T-helper 2 cell treated with Interferon-gamma antibody and Interleukin-4, amounts not matched to agents 100 ng/mL and 5 ng/mL, for 36 hours (primary cell): ENCODE results near the gene CRACDL. TPM values are rescaled to one million over a fixed set of nuclear protein-coding genes. Genes with fewer than 3 reads are reported as not detected.
"Not testable (repeated sequence)": the region's sequence is repeated elsewhere in the genome, so short reads cannot be mapped to it uniquely, and the experiment has no call there.

Experiments used
- intact Hi-C: fragments of 100-400 bp; cut with micrococcal nuclease; formaldehyde crosslinking; loops from one replicate; pipeline ENCODE4 v1.15.1; 2023
- total RNA-seq: library from RNA; stranded (reverse); gene quantifications from 2 replicates; pipeline ENCODE4 v1.2.3, GENCODE V29; 2022

The CRACDL gene
- total RNA-seq, 1 donor from 2014 or later = 0.48 TPM

DNA sequence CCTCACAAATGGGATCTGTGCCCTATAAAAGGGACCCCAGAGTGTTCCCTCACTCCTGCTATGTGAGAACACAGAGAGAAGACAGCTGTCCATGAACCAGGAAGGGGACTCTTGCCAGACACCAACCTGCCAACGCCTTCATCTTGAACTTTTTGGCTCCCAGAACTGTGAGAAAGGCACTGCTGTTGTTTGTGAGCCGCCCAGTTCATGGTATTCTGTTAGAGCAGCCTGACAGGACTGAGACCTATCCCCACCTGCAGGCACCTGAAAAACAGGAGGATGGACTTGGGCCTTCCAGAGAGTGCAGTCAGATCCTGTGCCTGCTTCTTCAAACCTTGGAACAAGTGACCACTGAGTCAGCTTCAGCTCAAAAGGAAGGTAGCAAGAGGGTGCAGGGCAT, 51.4 kb downstream of the CRACDL start:
- intact Hi-C loops = no loop called here

DNA sequence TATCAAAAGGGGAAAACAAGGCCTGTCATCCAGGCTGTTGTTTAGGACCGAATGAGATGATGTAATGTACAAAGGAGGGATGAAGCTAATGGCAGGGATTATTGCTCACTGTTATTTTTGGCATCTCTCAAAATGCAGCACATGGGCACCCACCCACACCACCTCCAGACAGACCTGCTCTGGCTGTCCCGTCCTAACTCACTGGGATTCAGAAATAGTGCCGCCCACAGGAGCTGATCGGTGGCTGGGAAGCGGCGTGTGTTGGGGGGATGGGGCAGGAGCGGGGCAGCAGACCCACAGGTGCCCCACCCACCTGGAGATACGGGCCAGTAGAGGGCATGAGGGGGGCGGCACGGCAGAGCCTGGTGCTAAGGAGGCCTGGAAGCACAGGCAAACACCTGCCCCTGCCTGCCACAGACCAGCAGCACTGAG, 52.2 kb downstream of the CRACDL start:
- intact Hi-C loops = no loop called here

DNA sequence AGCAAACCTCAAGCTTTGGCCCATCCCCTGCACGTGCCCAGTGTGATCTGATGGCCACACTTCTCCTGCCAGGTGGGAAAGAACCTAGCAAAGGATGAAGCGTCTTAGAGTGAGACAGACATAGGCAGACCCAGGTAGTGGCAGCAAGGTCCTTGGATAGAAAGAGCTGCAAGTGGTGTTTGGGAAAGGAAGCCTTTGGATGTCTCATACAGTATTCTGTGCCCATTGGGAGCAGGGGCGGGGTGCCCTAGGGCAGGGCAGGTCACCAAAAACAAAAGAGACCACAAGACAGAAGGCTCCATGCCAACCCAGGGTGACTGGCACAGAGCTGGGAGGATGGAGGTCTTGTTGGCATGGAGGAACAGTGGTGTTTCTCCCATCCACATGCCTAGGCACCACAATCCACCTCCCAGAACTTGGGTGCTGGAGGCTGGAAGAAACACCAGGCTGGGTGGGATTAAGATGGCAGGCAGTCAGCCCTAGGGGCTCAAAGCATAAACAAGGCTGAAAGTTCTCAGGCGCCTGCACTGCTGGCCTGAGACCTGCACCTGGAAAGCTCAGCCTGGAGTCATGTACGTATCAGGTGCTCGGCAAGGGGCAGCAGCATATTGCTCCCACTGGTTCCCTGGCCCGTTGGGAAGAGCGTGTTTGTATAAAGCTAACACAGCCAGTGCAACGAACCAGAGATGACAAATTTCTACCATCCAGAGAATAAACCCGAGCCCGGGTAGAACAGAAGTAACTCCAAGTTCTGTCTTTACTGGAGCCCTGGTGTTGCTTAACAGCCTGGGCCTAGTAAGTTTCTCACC, 52.9 kb downstream of the CRACDL start:
- intact Hi-C loops = no loop called here

DNA sequence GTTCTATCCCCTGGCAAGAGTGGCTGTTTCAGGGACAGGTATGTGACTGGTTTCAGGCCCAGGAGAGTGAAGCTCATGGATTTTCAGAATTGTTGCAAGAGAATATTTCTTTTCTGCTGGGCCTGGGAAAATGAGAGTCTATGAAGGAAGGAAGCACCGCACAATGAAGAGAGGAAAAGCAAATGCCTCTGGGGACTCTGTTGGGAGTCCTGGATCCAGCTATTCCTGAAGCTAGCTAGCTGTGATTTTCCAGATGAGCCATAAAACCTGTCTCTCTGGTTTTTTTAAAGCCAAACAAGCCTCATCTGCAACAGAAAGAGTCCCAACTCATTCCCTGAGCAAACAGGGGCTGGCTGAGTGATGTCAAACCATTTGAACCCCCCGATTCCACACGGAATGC, 53.7 kb downstream of the CRACDL start:
- intact Hi-C loops = no loop called here

DNA sequence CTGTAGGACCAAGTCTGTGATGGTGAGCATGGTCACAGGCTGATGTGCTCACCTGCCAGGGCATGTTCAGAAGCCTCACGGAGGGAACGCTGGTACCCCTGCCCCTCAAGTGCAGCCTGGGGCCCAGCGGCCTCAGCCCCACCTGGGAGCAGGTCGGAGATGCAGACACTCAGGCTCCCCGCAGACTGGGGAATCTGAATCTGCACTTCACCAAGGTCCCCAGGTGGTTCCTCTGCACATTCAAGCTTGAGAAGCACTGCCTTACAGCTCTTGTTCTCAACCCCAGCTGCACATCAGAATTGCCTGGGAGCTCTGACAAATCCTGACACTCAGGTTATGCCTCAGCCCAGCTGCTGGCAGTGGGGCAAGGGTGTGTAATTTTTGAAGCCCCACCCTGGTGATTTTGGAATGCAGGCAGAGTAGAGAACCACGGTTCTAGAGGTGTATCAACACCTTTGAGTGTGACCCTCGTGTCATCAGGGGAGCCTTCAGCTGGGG, 54.8 kb downstream of the CRACDL start:
- intact Hi-C loops = no loop called here

DNA sequence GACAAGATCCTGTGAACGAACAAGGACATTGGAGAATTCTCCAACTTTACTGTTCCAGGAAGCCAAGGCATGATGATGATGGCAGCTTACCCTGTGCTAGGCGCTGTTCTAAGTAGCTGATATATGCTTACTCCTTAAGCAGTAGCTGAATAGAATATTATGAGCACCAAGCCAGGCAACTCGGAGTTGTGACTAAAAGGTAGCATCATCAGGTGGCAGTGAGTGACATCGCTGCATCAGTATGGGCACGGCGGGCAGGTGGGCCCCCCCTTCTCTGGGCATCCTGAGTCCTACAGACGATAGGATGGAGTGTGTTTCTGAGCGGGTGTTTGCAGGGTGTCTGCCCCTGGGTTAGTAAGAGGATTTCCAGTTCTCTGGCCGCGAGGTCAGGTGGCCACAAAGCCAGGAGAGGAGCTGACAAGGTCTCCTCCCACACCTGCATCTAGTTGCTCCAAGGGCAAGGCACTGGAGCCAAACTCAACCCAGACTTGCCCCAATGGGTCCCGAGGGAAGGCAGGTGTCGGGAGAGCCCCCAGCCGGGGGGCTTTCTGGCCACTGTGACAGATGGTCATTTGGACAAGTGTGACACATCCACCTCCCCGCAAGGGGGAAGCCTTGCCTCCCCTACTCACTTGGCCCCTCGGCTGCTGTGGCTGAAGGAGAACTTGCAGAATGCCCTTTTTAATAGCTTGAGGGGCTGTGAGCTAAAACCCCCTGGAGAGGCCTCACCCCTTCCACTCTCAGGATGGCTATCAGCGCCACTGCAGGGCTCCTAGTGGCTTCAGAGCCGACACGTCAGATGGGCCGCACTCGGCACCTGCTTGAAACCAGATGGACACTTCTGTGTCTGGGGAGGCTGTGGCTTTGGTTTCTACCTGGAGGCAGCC, 55.5 kb downstream of the CRACDL start:
- intact Hi-C loops = no loop called here

DNA sequence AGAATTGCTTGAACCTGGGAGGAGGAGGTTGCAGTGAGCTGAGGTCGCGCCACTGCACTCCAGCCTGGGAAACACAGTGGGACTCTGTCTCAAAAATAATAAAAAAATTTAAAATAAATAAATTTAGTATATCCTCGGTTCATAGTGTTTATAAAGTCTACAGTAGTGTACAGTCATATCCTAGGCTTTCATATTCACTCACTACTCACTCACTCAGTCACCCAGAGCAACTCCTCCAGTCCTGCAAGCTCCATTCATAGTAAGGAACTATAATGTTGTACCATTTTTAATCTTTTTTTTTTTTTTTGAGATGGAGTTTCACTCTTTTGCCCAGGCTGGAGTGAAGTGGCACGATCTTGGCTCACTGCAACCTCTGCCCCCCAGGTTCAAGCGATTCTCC, 58.4 kb downstream of the CRACDL start:
- intact Hi-C loops = not testable (repeated sequence)

DNA sequence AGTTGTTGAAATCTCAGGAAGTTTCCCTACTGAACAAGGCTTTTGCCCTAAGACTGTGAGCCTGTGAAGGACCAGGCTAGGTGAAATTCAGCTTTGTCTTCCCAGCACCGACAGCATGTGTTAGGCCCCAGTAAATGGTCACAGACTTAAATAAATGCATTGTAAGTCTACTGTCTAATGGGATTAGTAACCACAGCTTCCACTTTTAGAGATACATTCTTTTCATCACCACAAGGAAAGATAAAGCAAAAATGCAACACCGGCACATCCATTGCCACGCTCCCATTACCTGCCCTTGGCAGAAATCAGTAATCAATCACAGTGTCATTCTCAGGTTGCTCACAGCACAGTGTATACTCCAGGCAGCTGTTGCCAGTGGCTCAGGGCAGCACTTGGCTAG, 59.3 kb downstream of the CRACDL start:
- intact Hi-C loops = no loop called here

DNA sequence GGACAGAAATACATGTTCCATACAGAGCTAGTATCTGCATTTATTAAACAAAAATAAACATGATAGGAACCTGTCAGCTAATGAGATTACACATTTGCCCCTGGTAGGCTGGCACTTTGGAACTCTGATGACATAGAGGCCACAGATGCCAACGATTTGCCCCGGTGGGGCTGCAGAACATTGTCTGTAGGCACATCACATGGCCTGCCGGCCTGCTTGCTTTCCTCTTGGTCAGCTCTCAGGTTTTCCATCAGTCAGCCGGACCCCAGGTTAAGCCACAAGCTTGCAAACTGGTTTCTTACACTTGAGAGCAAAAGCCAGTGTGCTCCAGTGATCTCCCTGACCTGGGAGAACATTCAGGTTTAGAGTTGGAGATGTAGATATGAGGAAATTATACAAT, 60.3 kb downstream of the CRACDL start:
- intact Hi-C loops = no loop called here

DNA sequence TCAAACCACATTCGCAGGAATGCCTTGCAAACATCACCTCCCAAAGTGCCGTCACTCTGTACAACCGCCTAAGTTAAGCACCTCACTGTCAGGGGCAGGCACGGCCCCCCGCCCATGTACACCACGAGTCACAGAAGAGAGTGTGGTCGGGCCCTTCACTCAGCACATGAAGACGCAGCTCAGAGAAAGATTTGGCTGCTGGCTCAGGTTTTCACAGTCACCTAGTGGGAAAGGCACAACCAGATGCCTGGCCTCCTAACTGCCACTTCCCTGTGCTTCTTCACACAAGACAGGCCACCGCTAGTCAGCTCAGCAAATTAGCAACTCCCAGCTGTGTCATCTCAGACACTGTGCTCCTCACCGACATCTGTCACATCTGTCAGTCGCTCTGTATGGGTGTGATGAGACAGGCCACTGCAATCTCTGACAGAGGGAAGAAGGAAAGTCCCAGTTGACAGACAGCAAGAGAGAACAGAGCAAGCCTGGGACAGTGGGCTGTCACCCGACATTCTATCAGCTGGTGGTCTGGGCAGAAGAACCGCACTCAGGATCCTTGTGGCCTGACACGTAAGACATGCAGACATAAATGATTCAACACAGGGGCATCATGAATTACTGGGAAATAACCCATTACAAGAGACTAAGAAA, 60.8 kb downstream of the CRACDL start:
- intact Hi-C loops = no loop called here

DNA sequence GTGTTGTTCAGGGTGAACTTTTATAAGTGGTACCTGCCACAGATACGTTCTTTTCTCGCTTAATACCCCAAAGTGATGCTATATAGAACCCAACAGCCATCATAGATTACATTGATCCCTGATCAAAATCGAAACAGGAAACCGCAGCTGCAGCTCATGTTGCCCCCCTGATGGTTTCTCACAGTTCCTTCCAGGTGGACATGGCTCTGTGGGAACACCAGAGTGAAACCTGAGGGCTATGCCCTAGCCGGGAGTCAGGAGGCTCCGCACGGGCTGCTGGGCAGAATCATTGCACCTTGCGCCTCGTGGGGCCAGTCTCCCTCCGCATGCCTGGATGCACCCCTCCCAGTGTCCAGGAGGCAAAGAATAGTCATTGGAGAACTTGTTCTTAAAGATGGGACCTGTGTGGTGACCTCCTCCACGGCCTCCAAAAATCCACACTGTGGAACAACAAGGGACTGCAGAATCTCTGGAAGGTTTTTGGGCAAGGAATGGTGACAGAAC, 61.8 kb downstream of the CRACDL start:
- intact Hi-C loops = no loop called here

DNA sequence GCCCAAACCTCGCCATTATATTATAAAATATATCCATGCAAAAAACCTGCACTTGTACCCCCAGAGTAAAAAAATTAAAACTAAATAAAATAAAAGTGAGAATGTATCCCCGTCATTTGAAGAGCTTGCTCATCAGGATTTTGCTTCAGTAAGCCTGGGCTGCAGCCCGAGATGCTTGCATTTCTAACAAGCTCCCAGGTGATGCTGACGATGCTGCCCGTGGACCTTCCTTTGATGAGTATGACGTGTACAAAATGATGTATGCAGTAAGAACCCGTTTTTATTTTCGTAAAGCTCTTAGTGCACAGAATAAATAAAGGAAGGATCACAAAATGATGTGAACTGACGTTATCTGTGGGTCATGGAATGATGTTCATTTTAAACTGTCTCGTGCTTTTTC, 63.5 kb downstream of the CRACDL start:
- intact Hi-C loops = no loop called here

DNA sequence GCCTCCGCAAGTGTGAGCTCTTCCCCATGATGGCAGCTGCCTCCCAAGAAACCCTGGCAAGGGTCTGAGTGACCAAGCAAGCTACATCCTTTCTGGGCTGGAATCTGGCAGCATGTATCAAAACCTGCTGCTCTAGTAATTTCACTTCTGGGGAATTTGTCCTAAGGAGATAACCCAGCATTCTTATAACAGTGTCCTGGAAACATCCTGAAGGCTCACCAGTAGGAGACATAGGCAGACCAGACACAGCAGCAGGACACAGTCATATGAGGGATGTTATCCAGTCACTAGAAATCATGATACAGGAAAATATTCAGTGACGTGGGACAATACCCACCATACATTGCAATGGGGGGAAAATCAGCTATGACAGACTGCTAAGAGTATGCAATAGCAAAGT, 64.5 kb downstream of the CRACDL start:
- intact Hi-C loops = no loop called here

DNA sequence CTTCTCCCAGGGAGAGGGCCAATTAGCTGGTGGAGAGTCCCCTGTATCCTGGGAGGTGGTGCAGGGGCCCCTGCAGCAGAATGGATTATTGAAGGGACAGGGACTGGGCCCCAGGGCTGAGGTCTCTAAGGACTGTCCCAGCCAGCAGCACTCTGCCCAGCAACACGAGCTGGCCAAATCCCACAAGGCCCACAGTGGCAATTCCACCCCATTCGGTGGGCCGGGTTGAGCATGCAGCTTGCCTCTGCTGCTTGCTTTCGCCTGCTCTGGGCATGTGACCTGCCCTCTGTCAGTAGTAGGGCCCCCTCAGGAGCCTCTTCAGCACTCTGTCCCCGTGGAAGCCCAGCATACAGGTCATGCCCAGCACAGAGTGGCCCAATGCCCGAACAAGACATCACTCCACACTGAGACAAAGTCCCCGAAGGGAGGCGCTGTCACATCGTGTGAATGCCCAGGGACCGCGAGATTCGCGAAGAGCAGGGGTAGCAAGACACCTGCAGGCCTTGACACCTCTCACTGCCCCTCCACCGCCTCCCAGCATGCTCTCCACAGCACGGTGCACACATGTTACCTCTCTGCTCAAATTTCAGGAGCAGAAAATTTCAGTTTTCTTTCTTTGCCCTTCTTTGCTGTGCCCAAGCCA, 65.4 kb downstream of the CRACDL start:
- intact Hi-C loops = no loop called here

DNA sequence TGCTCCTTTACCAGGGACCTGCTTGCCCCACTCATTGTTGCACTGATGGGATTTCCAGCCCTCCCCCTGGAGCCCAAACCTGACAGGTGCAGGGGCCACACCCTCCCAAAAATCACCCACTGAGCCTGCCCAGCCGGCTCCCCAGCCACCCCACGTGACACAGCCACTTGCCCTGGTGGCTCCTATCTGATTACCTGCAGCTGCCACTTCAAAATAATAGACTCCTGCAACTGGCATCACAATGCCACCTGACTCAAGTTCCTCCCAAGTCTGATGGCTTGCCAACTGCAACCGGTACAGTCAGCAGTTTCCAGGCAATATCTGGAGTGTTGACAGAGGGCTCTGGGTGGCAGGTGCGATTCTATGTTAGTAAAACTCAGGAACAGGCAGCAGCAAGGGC, 66.2 kb downstream of the CRACDL start:
- intact Hi-C loops = no loop called here

DNA sequence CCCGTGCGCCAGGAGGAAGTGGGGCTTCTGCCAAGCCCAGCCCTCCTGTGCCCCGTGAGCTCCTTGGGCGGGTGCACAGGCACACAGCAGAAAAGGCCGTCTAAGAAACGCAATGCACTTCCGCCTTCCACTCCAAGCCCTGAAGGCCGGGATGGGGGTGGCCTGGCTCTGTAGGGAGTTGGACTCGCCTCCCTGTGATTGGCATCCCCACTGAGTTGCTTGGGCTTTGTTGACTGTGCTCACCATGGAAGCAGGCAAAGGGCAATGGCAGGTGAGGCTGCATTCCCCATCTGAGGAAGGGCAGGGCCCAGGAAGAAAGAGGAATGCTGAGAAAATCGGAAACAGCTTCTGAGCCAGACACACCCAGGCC, 66.8 kb downstream of the CRACDL start:
- intact Hi-C loops = no loop called here

DNA sequence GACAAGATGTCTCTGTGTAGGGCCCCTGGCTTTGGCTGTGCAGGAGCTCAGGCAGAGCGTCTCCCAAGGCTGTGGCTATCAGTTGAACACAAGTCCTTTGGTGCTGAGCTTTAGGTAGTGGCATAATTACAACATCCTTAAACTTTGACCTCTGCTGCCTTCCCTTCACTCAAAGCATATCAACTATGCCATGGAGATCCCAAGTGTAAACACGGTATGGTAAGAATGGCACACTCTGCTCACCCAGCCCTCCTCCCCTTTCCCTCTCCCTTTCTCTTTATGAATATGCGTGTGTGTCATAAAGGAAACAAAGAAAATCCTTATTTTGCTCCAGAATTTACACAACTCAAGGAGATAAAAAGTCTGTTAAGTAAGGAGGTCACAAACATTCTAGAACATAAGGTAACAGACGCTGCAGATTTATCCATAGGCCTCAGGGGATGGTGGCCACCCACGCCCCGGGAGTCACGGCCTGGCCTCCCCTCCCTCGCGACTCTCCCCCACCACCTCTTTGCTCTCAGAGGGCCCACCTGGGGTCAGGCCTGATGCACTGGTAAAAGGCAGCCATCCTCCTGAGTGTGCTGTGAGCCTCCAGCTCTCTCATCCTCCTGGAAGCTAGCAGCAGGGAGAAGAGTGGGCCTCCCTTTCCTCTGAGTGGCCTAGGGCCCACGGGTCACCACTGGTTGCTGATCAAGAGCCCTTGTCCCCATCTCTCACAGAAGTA, 67.3 kb downstream of the CRACDL start:
- intact Hi-C loops = no loop called here

DNA sequence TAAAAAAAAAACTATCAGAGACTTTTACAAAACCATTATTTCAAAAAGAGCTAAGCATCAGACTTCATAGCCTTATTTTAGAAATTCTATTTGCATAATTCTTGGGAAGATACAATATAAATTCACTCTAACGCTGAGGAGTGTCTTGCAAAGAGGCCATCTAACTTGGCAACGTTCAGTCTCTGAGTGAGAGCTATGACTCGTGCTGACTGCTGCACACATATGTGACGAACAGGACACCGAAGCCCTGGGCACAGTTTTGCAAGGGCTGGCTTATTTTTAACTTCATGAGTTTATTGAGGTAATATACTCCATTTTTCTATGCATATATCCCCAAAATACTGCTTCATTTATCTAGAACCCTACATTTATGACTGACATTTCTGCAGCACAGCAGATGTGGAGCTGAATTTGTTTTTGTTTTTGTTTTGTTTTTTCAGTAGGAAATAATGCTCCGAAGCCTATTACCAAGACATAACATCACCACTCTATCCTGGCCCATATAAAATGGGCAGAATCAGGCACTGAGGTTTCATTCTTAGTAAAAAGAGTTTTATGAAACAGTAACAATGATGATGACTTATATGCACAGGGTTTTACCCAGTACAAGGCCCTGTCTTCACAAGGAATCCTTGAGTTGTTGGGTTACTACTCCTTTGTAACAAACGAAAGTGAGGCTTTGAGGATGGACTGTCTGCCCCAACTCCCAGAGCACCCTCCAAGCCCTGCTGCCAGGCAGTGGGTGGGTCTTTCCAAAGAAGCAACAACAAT, 68.3 kb downstream of the CRACDL start:
- intact Hi-C loops = no loop called here

DNA sequence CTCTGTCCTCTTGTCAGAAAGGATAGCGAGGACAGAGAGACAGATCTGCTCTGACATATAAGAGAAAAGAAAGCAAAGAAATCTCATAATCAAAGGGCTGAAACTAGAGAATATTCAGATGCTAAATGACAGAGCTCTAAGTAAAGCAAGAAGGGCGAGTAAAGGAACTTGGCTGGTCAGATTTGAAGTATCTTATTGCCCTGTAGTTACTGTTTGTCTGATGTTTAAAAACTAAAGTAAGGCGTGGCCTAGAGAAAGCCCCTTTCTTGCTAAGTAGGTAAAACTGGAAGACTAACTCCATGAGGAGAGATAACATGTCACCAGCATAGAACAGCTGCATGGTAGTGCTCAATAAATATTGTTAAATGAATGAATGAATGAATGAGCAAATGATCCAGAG, 70.0 kb downstream of the CRACDL start:
- intact Hi-C loops = no loop called here

DNA sequence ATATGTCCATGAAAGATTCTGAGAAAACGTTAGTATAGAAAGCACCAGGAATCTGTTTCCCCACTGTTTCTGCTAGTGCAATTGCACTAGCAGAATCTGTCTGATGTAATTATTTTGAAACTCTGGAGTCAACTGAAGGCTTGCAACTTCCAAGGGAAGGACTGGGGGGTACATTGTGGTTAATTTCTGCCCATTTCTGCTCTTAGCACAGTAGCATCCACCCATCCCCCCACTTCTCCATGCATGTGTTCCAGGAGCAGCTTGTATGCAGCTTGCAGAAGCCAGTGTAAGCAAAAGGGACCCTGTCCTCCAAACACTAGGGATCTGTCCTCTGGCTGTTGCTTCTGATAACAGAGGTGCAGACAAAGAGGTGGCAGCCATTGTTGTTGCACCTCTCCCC, 74.4 kb downstream of the CRACDL start:
- intact Hi-C loops = no loop called here
